Cardiac fibroblast (primary cell): Measurements from ENCODE around the gene RBMX2.

ENCODE experiments used
- DNase-seq, 2 donors: peaks; one replicate each; pipeline versions ENCODE4 v3.0.0 to v3.0.0-alpha.2; 2010; ENCODE audit warnings: low read depth in 2 of 2
- H3K4me3 ChIP-seq, 2 donors: replicated peaks in 1 of 2; 1 replicate in 1 of 2; 2 replicates in 1 of 2; pipeline ENCODE4 v1.5.1; 2011; ENCODE audit warnings: low read depth in 2 of 2, low read length in 2 of 2, mild to moderate bottlenecking in 2 of 2, moderate library complexity in 1 of 2
- TF ChIP-seq, protein P1 (sequence below): IDR thresholded peaks from one replicate; pipeline ENCODE4 v1.5.1; 2011; ENCODE audit warnings: low read depth, mild to moderate bottlenecking, low read length, inconsistent platforms

Gene RBMX2

DNA sequence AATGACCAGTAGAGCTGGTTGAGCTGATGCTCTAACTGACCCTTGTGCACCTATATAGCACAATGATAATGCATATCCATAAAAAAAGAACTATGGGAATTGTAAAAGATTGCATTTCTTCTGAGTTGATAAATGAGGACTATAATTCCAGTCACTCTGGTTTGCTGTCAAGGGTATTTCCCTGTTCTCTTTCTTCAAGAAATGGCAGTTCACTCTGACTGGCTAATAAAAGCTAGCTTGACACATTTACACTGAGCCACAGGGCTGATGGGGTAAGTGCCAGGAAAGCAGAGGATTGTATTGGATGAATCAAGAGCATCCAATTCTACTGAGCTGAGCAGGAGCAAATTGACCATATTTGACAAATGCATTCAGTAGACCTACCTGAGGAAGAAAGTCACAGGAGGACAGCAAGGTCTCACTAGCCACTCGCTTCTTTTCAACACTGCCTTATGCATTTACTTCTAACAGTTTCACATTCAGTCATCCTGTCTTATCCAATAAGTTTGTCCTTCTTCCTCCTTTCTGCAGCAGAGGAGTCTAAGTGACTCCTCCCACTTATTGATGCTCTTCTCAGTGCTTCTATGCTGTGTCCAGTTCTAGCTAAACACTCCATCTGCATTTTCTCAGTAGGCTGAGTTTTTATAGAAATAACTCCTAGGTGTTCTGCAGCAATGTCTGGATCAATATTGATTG is 43.0 kb downstream of the RBMX2 start:
- no peak for DNase-seq
- H3K4me3 ChIP-seq: no peak overlapping the region
- TF ChIP-seq, protein P1, sequence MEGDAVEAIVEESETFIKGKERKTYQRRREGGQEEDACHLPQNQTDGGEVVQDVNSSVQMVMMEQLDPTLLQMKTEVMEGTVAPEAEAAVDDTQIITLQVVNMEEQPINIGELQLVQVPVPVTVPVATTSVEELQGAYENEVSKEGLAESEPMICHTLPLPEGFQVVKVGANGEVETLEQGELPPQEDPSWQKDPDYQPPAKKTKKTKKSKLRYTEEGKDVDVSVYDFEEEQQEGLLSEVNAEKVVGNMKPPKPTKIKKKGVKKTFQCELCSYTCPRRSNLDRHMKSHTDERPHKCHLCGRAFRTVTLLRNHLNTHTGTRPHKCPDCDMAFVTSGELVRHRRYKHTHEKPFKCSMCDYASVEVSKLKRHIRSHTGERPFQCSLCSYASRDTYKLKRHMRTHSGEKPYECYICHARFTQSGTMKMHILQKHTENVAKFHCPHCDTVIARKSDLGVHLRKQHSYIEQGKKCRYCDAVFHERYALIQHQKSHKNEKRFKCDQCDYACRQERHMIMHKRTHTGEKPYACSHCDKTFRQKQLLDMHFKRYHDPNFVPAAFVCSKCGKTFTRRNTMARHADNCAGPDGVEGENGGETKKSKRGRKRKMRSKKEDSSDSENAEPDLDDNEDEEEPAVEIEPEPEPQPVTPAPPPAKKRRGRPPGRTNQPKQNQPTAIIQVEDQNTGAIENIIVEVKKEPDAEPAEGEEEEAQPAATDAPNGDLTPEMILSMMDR: no peak

DNA sequence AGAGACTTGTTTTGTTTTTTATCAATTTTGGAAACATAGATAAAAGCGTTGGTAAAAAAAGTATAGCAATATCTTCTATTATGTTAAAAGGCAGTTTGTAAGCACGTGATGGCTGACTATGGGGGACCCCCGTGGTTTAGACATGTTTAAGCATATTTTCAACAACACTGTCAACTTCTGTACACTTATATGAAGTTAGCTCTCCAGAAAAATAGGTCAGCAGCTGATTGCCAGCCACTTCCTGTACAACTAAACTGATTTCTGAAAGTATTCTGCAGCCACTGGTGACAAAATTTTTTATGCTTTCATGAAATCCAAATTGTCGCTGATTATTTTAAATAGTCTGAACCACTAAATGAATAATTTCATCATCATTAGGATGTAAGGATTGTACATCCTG is 45.2 kb downstream of the RBMX2 start:
- no peak for DNase-seq
- H3K4me3 ChIP-seq: no peak overlapping the region
- TF ChIP-seq, protein P1: no peak
